Frontal cortex (tissue), 4 donors: ENCODE measurements around the gene NRXN2. TPM values are rescaled to one million over a fixed set of nuclear protein-coding genes. Genes with fewer than 3 reads are reported as not detected.
"Not testable (repeated sequence)": the region's sequence is repeated elsewhere in the genome, so short reads cannot be mapped to it uniquely, and the experiment has no call there.

ENCODE experiments used
- DNase-seq, 2 donors: peaks; one replicate each; pipeline ENCODE4 v3.0.0; 2012; ENCODE audit warnings: low spot score in 2 of 2
- FAIRE-seq: peaks from 2 replicates; lab custom pipeline; 2012; peaks lifted over from hg19 to GRCh38; lab: Jason Lieb, UNC
- total RNA-seq: library from RNA; depleted of rRNA; stranded (reverse); fragments of >200 nt; gene quantifications from one replicate; pipeline ENCODE4 v1.2.3, GENCODE V29; 2014
- donor health status: control.
- donor health status: control.
- donor health status: control.

Gene NRXN2
- total RNA-seq, 1 donor from 2014 or later: 204 TPM

GRCh38 chr11:64711956-64712362 is 11.0 kb downstream of the NRXN2 start:
- DNase-seq: no peak
- FAIRE-seq: no peak

GRCh38 chr11:64711138-64711955 is 11.7 kb downstream of the NRXN2 start:
- DNase-seq (no peak), FAIRE-seq (no peak)

GRCh38 chr11:64710418-64711137 is 12.4 kb downstream of the NRXN2 start:
- FAIRE-seq (no peak), DNase-seq (no peak)

GRCh38 chr11:64705501-64705900 is 17.5 kb downstream of the NRXN2 start:
- DNase-seq (no peak), FAIRE-seq (no peak)

GRCh38 chr11:64703048-64703447 is 19.9 kb downstream of the NRXN2 start:
- FAIRE-seq (no peak), DNase-seq (no peak)

- DNase-seq, FAIRE-seq: not testable (repeated sequence)
Measured at GRCh38 chr11:64701956-64702355, 21.0 kb downstream of the NRXN2 start.

GRCh38 chr11:64698427-64698826 is 24.6 kb downstream of the NRXN2 start:
- DNase-seq: no peak
- no peak for FAIRE-seq

GRCh38 chr11:64697663-64698375 is 25.2 kb downstream of the NRXN2 start:
- FAIRE-seq (no peak), DNase-seq (no peak)

GRCh38 chr11:64696045-64696444 is 27.0 kb downstream of the NRXN2 start:
- DNase-seq (no peak), FAIRE-seq (no peak)

- no peak for FAIRE-seq
- DNase-seq: no peak
Measured at GRCh38 chr11:64695548-64695947, 27.4 kb downstream of the NRXN2 start.

GRCh38 chr11:64694821-64695365 is 28.1 kb downstream of the NRXN2 start:
- DNase-seq: peak in 1 of 2 donors; percentile 70
- FAIRE-seq: no peak

- FAIRE-seq: no peak
- no peak for DNase-seq
Measured at GRCh38 chr11:64694026-64694755, 28.8 kb downstream of the NRXN2 start.

GRCh38 chr11:64692764-64693331 is 30.1 kb downstream of the NRXN2 start:
- no peak for FAIRE-seq

GRCh38 chr11:64691543-64691942 is 31.5 kb downstream of the NRXN2 start:
- DNase-seq: no peak
- FAIRE-seq: no peak

More at GRCh38 chr11:64692764-64693331, 30.1 kb downstream of the NRXN2 start:
- no peak for DNase-seq

- FAIRE-seq (no peak), DNase-seq (no peak)
Measured at GRCh38 chr11:64690235-64690634, 32.8 kb downstream of the NRXN2 start.

- DNase-seq (peak; percentile 70 to 79), FAIRE-seq (no peak)
Measured at GRCh38 chr11:64688534-64688982, 34.4 kb downstream of the NRXN2 start.

GRCh38 chr11:64687643-64688533 is 35.1 kb downstream of the NRXN2 start:
- DNase-seq (no peak), FAIRE-seq (no peak)

GRCh38 chr11:64687204-64687603 is 35.8 kb downstream of the NRXN2 start:
- peak; percentile 45 for FAIRE-seq
- DNase-seq: peak; percentile 69 to 74
